Fibroblast of lung (primary cell): Measurements from ENCODE around the gene GPSM1. TPM values are rescaled to one million over a fixed set of nuclear protein-coding genes. Genes with fewer than 3 reads are reported as not detected.

Source experiments
- DNase-seq, 2 donors: peaks; one replicate each; pipeline versions ENCODE4 v3.0.0 to v3.0.0-alpha.2; 2010; ENCODE audit warnings: low read depth in 2 of 2
- H2AFZ ChIP-seq: 2 replicates; pipeline ENCODE4 v1.5.1; 2012; ENCODE audit warnings: low read length, control low read depth, inconsistent platforms
- H3K27ac ChIP-seq: 2 replicates; pipeline ENCODE4 v1.5.1; 2011; ENCODE audit warnings: low read length, control low read depth; ENCODE audit not compliant: insufficient read depth
- H3K27me3 ChIP-seq: 2 replicates; pipeline ENCODE4 v1.5.1; 2011; ENCODE audit warnings: mild to moderate bottlenecking, low read length; ENCODE audit not compliant: control insufficient read depth, insufficient read depth
- H3K36me3 ChIP-seq: 2 replicates; pipeline ENCODE4 v1.5.1; 2011; ENCODE audit warnings: low read length; ENCODE audit not compliant: control insufficient read depth, insufficient read depth
- H3K4me1 ChIP-seq: 2 replicates; pipeline ENCODE4 v1.5.1; 2011; ENCODE audit warnings: low read length; ENCODE audit not compliant: control insufficient read depth, insufficient read depth; ENCODE audit errors: extremely low read depth
- H3K4me2 ChIP-seq: 2 replicates; pipeline ENCODE4 v1.5.1; 2011; ENCODE audit warnings: low read length, control low read depth; ENCODE audit not compliant: insufficient read depth; ENCODE audit errors: extremely low read depth
- H3K4me3 ChIP-seq, 4 experiments: fragments of 200-600 bp in 1 of 4; sonication (generic) in 1 of 4; replicated peaks in 1 of 4; 2 replicates each; pipeline ENCODE4 v1.5.1; 2011 to 2016; ENCODE audit warnings: low read length in 4 of 4, low read depth in 3 of 4, mild to moderate bottlenecking in 3 of 4, control low read depth in 2 of 4, inconsistent platforms in 1 of 4, mixed read lengths in 1 of 4; ENCODE audit not compliant: insufficient read depth in 1 of 4; ENCODE audit errors: control extremely low read depth in 1 of 4
- H3K79me2 ChIP-seq: 2 replicates; pipeline ENCODE4 v1.5.1; 2012; ENCODE audit warnings: mild to moderate bottlenecking, low read length, inconsistent platforms; ENCODE audit not compliant: control insufficient read depth, insufficient read depth
- H3K9ac ChIP-seq: 2 replicates; pipeline ENCODE4 v1.5.1; 2011; ENCODE audit warnings: mild to moderate bottlenecking, low read length, control low read depth; ENCODE audit not compliant: insufficient read depth
- H3K9me3 ChIP-seq: 2 replicates; pipeline ENCODE4 v1.5.1; 2012; ENCODE audit warnings: low read depth, low read length; ENCODE audit not compliant: control insufficient read depth, insufficient read depth
- H4K20me1 ChIP-seq: 2 replicates; pipeline ENCODE4 v1.5.1; 2011; ENCODE audit warnings: low read length; ENCODE audit not compliant: control insufficient read depth, insufficient read depth; ENCODE audit errors: extremely low read depth
- EZH2 ChIP-seq: IDR thresholded peaks from 2 replicates; pipeline ENCODE4 v1.5.1; 2012; ENCODE audit warnings: low read length, control low read depth, mild to moderate bottlenecking; ENCODE audit errors: missing control alignments
- polyA plus RNA-seq, 2 donors: library from polyadenylated mRNA; depleted of rRNA in 1 of 2; stranded (reverse) in 1 of 2; unstranded in 1 of 2; fragments of >200 nt; gene quantifications; 2 replicates each; pipeline ENCODE4 v1.2.1, GENCODE V29; 2011 to 2012; ENCODE audit warnings: missing spikeins in 1 of 2
- total RNA-seq: library from RNA; depleted of rRNA; stranded (reverse); fragments of >200 nt; gene quantifications from 2 replicates; pipeline ENCODE4 v1.2.1, GENCODE V29; 2014
- TF ChIP-seq, protein P1 (sequence below), 2 donors: IDR thresholded peaks in 1 of 2; conservative IDR thresholded peaks in 1 of 2; 1 replicate in 1 of 2; 2 replicates in 1 of 2; pipeline ENCODE4 v1.5.1; 2011 to 2012; ENCODE audit warnings: low read length in 2 of 2, control low read depth in 1 of 2, inconsistent platforms in 1 of 2, low read depth in 1 of 2, mild to moderate bottlenecking in 1 of 2

GPSM1 gene
- total and polyA plus RNA-seq, 2 donors (not counting 1 experiment from before 2014, with no cell fraction given) = 15.8 to 60.3 TPM

DNA sequence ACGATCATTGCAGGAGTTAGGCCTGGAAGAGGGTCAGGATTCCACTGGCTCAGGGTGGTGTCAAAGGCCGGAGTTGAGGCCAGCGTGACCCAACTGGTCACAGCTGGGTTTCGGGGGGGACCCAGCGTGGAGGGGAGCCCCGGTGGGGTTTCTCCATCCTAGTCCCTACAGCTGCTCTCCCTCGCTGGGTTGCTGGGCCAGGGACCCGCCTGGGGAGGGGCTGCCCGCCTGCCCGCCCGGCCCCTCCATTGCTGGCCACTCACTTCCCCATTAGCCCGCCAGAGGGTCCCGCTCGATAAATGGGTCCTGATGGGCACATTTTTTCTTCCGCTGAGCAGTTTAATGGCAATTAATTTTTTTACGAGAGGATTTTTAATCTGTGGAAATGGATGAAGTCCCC is 32.3 kb upstream of the GPSM1 start:
- peaks cover 4% of the 10 kb centered on the region for H3K27me3 ChIP-seq
- H3K9ac ChIP-seq = no peak overlapping the region
- no peak overlapping the region for H3K27ac ChIP-seq
- no peaks in the 10 kb centered on the region for H4K20me1 ChIP-seq
- H3K79me2 ChIP-seq = no peaks in the 10 kb centered on the region
- H3K4me2 ChIP-seq = no peak overlapping the region
- H3K4me1 ChIP-seq = no peaks in the 10 kb centered on the region
- DNase-seq = no peak
- no peak overlapping the region for H2AFZ ChIP-seq
- H3K36me3 ChIP-seq = no peaks in the 10 kb centered on the region
- no peak overlapping the region for H3K4me3 ChIP-seq
- TF ChIP-seq EZH2 = no peak
- TF ChIP-seq, protein P1, sequence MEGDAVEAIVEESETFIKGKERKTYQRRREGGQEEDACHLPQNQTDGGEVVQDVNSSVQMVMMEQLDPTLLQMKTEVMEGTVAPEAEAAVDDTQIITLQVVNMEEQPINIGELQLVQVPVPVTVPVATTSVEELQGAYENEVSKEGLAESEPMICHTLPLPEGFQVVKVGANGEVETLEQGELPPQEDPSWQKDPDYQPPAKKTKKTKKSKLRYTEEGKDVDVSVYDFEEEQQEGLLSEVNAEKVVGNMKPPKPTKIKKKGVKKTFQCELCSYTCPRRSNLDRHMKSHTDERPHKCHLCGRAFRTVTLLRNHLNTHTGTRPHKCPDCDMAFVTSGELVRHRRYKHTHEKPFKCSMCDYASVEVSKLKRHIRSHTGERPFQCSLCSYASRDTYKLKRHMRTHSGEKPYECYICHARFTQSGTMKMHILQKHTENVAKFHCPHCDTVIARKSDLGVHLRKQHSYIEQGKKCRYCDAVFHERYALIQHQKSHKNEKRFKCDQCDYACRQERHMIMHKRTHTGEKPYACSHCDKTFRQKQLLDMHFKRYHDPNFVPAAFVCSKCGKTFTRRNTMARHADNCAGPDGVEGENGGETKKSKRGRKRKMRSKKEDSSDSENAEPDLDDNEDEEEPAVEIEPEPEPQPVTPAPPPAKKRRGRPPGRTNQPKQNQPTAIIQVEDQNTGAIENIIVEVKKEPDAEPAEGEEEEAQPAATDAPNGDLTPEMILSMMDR (conservative IDR thresholded peaks at IDR 0.05 in 1 of 2, IDR thresholded peaks at IDR 0.05 in 1 of 2; ENCODE audit: low read depth in 1 of 2, low read length in 2 of 2) = no peak
- H3K9me3 ChIP-seq = peaks cover 4% of the 10 kb centered on the region

DNA sequence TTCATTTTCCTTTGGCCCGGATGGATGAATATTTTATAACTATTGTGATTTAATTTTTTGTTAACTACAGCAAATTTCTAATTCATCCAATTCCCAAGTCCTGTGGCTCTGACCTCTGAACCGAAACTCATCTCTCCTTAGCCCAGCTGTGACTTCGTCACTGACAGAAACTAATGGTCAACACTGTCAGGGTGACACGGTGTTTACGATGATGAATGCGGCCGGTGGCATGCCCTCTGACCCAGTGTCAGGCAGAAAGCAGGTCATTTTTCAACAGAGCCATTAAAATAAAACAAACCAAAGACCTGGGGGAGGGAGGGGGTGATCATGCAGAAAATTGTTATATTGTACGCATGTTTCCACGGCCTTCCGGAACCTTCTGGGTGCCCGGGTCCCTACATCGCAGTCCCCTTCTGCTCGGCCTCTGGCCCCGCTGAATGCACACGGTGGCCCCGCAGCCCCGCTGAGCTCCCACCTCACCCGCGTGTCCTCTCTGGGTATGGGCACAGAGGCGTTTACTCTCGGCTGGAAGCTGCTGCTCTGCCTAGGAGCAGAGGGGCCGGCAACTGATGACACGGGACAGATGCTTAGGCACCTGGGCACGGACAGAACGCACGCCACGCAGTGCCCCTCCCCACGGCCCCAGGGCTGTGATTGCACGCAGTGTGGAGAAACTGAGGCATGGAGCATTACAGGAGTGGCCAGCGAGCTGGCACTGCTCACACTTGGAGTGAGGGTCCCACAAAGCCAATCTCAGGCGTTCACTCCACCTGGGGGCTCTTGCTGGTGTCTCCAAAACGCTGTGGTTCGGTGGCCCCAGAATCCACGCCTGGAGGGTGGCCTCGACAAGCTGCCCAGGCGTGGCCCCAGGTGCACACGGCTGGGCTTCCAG is 31.6 kb upstream of the GPSM1 start:
- H2AFZ ChIP-seq = no peak overlapping the region

DNA sequence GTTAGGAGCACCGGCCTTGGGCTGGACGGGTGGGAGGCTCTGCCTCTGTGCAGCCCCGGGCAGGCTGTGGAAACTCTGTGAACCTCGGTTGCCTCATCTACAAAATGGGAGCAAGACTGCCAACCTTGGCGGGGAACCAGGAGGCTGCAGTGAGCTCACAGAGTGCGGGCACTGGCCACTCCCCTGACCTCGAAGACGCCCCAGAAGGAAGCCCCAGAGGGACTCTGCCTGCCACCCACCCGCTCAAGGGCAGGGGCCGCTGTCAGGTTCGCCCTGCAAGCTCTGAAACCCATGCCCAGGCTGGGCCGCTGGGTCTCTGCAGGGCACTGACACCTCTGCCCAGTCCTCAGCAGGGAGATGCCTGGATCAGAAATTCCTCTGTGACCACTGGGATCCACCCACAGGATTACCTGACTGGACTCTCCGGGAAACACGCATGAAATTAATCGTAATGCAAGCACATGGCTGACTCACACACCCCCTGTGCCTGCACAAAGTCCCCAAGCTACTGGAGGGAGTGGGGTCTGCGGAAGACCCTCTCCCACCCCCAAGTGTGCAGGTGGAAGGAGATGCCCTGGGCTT is 30.8 kb upstream of the GPSM1 start:
- no peak overlapping the region for H3K9ac ChIP-seq
- H3K36me3 ChIP-seq = no peaks in the 10 kb centered on the region
- no peaks in the 10 kb centered on the region for H3K79me2 ChIP-seq
- H3K4me3 ChIP-seq = no peak overlapping the region
- H2AFZ ChIP-seq = no peak overlapping the region
- no peak overlapping the region for H3K4me2 ChIP-seq
- H3K4me1 ChIP-seq = no peaks in the 10 kb centered on the region
- no peak for DNase-seq
- no peaks in the 10 kb centered on the region for H4K20me1 ChIP-seq
- no peak for TF ChIP-seq EZH2
- TF ChIP-seq, protein P1 (conservative IDR thresholded peaks at IDR 0.05 in 1 of 2, IDR thresholded peaks at IDR 0.05 in 1 of 2; ENCODE audit: low read depth in 1 of 2, low read length in 2 of 2) = no peak
- peaks cover 4% of the 10 kb centered on the region for H3K27me3 ChIP-seq
- peaks cover 4% of the 10 kb centered on the region for H3K9me3 ChIP-seq
- no peak overlapping the region for H3K27ac ChIP-seq

More for the DNA sequence above, 31.6 kb upstream of the GPSM1 start:
- H4K20me1 ChIP-seq = no peaks in the 10 kb centered on the region
- H3K9me3 ChIP-seq = peaks cover 4% of the 10 kb centered on the region
- H3K79me2 ChIP-seq = no peaks in the 10 kb centered on the region
- H3K4me1 ChIP-seq = no peaks in the 10 kb centered on the region
- H3K36me3 ChIP-seq = no peaks in the 10 kb centered on the region
- DNase-seq = no peak
- no peak overlapping the region for H3K9ac ChIP-seq
- H3K27me3 ChIP-seq = peaks cover 4% of the 10 kb centered on the region
- no peak overlapping the region for H3K4me2 ChIP-seq
- TF ChIP-seq, protein P1 (conservative IDR thresholded peaks at IDR 0.05 in 1 of 2, IDR thresholded peaks at IDR 0.05 in 1 of 2; ENCODE audit: low read depth in 1 of 2, low read length in 2 of 2) = no peak
- TF ChIP-seq EZH2 = no peak
- H3K4me3 ChIP-seq = no peak overlapping the region
- no peak overlapping the region for H3K27ac ChIP-seq
